GM12873 (cell line): ENCODE results near the gene CIC.

Source experiments
- TF ChIP-seq, protein P1 (sequence below): IDR thresholded peaks from 2 replicates; pipeline ENCODE4 v1.5.1; 2012; ENCODE audit warnings: low read depth, mild to moderate bottlenecking, moderate library complexity, low read length, control low read depth; ENCODE audit not compliant: insufficient read depth; ENCODE audit errors: missing control alignments

CIC gene

DNA sequence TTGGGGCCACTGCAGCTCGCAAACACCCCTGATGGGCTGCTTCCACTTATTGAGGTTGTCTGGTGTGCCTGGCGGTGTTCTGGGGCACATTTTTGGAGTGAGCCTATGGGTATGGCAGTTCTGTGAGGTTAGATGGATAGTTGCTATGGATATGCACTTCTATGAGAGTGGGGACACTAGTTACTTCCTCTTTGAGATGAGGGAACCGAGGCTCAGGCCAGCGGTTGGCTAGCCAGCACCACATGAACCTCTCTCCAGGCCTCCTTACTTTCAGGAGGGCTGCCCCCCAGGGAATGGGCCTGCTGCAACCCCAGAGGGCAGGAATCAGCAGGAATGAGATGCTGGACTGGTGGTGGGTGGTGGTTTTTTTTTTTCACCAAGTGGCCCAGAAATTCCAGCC, 19.3 kb downstream of the CIC start:
- TF ChIP-seq, protein P1, sequence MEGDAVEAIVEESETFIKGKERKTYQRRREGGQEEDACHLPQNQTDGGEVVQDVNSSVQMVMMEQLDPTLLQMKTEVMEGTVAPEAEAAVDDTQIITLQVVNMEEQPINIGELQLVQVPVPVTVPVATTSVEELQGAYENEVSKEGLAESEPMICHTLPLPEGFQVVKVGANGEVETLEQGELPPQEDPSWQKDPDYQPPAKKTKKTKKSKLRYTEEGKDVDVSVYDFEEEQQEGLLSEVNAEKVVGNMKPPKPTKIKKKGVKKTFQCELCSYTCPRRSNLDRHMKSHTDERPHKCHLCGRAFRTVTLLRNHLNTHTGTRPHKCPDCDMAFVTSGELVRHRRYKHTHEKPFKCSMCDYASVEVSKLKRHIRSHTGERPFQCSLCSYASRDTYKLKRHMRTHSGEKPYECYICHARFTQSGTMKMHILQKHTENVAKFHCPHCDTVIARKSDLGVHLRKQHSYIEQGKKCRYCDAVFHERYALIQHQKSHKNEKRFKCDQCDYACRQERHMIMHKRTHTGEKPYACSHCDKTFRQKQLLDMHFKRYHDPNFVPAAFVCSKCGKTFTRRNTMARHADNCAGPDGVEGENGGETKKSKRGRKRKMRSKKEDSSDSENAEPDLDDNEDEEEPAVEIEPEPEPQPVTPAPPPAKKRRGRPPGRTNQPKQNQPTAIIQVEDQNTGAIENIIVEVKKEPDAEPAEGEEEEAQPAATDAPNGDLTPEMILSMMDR, result no peak

DNA sequence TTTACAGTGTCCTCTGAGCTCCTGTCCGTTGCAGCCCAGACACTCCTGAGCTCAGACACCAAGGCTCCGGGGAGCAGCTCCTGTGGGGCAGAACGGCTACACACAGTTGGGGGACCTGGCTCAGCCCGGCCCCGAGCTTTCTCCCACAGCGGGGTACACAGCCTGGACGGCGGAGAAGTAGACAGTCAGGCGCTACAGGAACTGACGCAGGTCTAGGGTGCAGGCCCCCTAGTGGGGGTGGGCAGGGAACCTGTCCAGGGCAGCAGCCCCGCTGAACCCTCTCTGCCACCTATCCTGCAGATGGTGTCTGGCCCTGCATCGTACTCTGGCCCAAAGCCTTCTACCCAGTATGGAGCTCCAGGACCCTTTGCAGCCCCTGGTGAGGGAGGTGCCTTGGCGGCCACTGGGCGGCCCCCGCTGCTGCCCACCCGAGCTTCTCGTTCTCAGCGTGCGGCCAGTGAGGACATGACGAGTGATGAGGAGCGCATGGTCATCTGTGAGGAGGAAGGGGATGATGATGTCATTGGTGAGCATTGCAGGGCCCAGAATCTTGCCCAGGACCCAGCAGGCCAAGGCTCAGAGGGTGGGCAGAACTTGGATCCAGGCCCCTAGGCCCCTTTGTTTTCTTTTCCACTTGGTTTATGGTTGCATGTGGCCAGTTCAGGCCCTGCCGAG, 20.0 kb downstream of the CIC start:
- TF ChIP-seq, protein P1, result no peak

DNA sequence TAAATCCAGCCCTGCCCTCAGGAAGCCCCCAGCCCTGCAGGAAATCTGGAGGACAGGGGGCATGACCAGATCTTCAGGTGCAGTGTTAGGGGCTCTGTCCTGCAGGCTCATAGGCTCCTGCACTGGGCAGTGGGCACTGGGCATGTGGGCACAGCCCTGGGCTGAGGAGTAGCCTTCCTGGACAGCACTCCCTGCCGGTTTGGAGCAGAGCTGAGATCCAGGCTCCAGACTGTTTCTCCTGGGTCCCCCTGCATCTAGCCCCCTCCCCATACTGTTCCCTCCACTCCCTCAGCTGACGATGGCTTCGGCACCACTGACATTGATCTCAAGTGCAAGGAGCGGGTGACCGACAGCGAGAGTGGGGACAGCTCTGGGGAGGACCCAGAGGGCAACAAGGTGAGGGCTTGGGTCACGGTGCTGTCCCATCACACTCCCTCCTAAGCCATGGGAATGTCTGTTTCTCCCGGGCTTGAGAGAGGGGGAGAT, 20.5 kb downstream of the CIC start:
- TF ChIP-seq, protein P1, result no peak

DNA sequence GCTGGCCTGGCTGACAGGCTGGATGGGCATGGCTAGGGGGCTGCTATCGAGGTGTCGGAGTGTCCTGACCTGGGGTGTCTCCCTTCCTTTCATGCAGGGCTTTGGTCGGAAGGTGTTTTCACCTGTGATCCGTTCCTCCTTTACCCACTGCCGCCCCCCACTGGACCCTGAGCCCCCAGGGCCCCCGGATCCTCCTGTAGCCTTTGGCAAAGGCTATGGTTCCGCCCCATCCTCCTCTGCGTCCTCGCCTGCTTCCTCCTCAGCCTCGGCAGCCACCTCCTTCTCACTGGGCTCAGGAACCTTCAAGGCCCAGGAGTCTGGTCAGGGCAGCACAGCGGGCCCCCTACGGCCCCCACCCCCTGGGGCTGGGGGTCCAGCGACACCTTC, 21.1 kb downstream of the CIC start:
- TF ChIP-seq, protein P1, result no peak

DNA sequence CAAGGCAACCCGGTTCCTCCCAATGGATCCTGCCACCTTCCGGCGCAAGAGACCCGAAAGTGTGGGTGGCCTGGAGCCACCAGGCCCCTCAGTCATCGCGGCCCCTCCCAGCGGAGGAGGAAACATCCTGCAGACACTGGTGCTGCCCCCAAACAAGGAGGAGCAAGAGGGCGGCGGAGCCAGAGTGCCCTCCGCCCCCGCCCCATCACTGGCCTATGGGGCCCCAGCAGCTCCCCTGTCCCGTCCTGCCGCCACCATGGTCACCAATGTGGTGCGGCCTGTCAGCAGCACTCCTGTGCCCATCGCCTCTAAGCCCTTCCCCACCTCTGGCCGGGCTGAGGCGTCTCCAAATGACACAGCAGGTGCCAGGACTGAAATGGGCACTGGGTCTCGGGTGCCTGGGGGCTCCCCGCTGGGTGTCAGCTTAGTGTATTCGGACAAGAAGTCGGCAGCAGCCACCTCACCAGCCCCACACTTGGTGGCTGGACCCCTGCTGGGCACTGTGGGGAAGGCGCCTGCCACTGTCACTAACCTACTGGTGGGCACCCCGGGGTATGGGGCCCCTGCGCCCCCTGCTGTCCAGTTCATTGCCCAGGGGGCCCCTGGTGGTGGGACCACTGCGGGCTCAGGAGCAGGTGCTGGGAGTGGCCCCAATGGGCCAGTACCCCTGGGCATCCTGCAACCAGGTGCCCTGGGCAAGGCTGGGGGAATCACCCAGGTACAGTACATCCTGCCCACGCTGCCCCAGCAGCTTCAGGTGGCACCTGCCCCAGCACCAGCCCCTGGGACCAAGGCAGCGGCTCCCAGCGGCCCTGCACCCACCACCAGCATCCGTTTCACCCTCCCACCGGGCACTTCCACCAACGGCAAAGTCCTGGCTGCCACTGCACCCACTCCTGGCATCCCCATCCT, 21.7 kb downstream of the CIC start:
- TF ChIP-seq, protein P1, result peak; percentile 73

DNA sequence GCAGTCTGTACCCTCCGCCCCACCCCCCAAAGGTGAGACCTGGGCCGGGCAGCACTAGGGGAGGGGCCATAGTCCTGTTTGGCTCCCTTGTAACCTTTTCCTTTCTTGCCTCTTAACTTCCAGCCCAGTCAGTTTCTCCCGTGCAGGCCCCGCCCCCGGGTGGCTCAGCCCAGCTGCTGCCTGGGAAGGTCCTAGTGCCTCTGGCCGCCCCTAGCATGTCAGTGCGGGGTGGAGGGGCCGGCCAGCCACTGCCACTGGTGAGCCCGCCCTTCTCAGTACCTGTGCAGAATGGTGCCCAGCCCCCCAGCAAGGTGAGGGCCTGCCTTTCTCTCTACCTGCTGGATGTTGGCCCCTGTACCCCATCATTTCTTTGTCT, 22.4 kb downstream of the CIC start:
- TF ChIP-seq, protein P1, result no peak
